GM10266 (cell line): Measurements from ENCODE around the gene SRPX2.

Experiments used
- DNase-seq: peaks from one replicate; pipeline ENCODE4 v3.0.0; 2012; ENCODE audit errors: extremely low spot score
- CTCF ChIP-seq: IDR thresholded peaks from 2 replicates; pipeline ENCODE4 v1.5.1; 2012; ENCODE audit warnings: mild to moderate bottlenecking, low read depth; ENCODE audit not compliant: control insufficient read depth, insufficient read depth; ENCODE audit errors: missing control alignments

The SRPX2 gene

DNA sequence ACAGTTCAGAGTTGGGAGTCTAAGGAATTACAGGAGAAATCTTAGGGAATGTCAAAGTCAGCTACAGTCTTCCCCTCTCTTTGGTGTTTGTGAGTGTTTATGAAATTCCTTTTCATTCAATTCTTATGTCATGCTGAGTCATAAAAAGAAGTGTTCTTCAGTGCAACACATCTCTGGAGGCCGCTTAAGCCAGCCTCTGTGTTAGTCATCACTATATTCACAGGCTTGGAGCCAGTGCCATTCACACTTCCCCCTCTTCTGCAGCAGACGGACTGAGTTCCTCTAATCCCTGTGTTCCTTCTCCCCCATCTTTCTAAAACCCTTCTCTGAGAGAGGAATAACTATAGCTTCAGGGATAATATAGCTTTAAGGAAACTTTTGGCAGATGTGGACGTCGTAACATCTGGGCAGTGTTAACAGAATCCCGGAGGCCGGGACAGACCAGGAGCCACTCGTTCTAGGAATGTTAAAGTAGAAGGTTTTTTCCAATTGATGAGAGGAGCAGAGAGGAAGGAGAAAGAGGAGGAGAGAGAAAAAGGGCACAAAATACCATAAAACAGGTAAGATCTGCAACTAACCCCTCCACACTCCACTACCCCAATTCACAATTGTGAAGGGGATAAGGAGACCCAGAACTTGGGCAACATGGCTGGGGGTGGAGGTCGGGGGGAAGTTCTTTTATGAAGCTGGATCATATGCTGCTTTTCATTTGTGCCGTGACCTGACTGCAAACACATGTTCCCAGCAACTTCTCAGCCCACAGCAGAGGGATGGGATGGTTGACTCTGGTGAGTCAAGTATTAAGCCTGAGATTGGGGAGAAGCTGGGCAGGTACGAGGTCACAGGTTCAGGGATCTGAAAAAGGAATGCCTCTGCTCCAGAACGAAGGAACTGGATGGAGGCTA lies at the start of gene SRPX2:
Gene SRPX2, plus strand, starts transcription at position 244 of the 905 bp plus-strand sequence. CDS start 2,124 bp downstream, outside the sequence.
- no peak for DNase-seq
- TF ChIP-seq CTCF: no peak

DNA sequence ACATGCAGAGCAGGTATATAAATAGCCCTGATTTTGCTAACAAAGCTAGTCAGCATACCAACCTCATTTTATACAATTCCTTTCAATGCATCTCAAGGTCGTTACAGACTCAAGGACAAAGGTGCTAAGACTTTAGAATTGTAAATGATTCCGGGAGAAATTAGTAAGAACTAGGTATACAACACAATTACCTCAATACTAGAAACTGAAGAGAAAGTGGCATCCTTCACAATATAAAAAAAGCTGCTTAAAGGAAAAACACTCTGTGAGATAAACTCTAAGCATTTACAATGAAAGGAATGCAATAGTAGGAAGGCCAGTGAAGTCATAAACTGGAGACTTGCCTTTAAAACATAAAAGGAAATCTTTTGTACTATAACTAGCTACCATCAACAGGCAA lies 47.4 kb upstream of the SRPX2 start:
- no peak for TF ChIP-seq CTCF
- no peak for DNase-seq

- no peak for TF ChIP-seq CTCF
- DNase-seq: no peak
Measured at GRCh38 chrX:100599456-100599855, 44.5 kb upstream of the SRPX2 start.

- no peak for TF ChIP-seq CTCF
- DNase-seq: no peak
Measured at GRCh38 chrX:100600340-100600739, 43.7 kb upstream of the SRPX2 start.

- DNase-seq: no peak
- TF ChIP-seq CTCF: no peak
Measured at GRCh38 chrX:100600758-100601157, 43.2 kb upstream of the SRPX2 start.

GRCh38 chrX:100606753-100607152 lies 37.2 kb upstream of the SRPX2 start:
- TF ChIP-seq CTCF: no peak
- no peak for DNase-seq

- no peak for DNase-seq
- TF ChIP-seq CTCF: no peak
Measured at GRCh38 chrX:100609591-100609990, 34.4 kb upstream of the SRPX2 start.
